ENCODE measurements around the gene ZNF280A.
"Not testable (repeated sequence)": the region's sequence is repeated elsewhere in the genome, so short reads cannot be mapped to it uniquely, and the experiment has no call there.

ZNF280A gene

GRCh38 chr22:22487059-22487458 is 33.0 kb downstream of the ZNF280A start:
- 96 to 98% methylated on average over 5 to 6 of the region's 6 CpGs for WGBS, 2 experiments

GRCh38 chr22:22486132-22486899 is 33.8 kb downstream of the ZNF280A start:
- Histone ChIP-seq H3K9me3 (ENCODE audit: control insufficient read depth, low read length) (no peaks in the 10 kb centered on the region), H3K36me3 (ENCODE audit: control insufficient read depth, insufficient read depth, low read length) (peaks cover 16% of the 10 kb centered on the region), H3K4me1 (ENCODE audit: control insufficient read depth, insufficient read depth, low read length) (no peaks in the 10 kb centered on the region), H3K4me3 (ENCODE audit: insufficient read depth, low read depth, low read length) (no peak overlapping the region), H3K27me3 (ENCODE audit: control insufficient read depth, insufficient read depth, low read length, poor library complexity, severe bottlenecking) (no peaks in the 10 kb centered on the region), H3K27ac (ENCODE audit: insufficient read depth, low read depth, low read length, poor library complexity, severe bottlenecking) (no peak overlapping the region)
- WGBS, 2 experiments = 89 to 94% methylated on average over 4 of the region's 4 CpGs

More at GRCh38 chr22:22487059-22487458, 33.0 kb downstream of the ZNF280A start:
- H3K36me3 ChIP-seq (ENCODE audit: control insufficient read depth, insufficient read depth, low read length) = peaks cover 16% of the 10 kb centered on the region
- no peaks in the 10 kb centered on the region for H3K4me1 ChIP-seq (ENCODE audit: control insufficient read depth, insufficient read depth, low read length)
- no peaks in the 10 kb centered on the region for H3K9me3 ChIP-seq (ENCODE audit: control insufficient read depth, low read length)
- H3K27me3 ChIP-seq (ENCODE audit: control insufficient read depth, insufficient read depth, low read length, poor library complexity, severe bottlenecking) = no peaks in the 10 kb centered on the region
- no peak overlapping the region for H3K27ac ChIP-seq (ENCODE audit: insufficient read depth, low read depth, low read length, poor library complexity, severe bottlenecking)
- no peak overlapping the region for H3K4me3 ChIP-seq (ENCODE audit: insufficient read depth, low read depth, low read length)

GRCh38 chr22:22485524-22485923 is 34.5 kb downstream of the ZNF280A start:
- Histone ChIP-seq H3K9me3 (ENCODE audit: control insufficient read depth, low read length) (no peaks in the 10 kb centered on the region), H3K27ac (ENCODE audit: insufficient read depth, low read depth, low read length, poor library complexity, severe bottlenecking) (no peak overlapping the region), H3K27me3 (ENCODE audit: control insufficient read depth, insufficient read depth, low read length, poor library complexity, severe bottlenecking) (no peaks in the 10 kb centered on the region), H3K36me3 (ENCODE audit: control insufficient read depth, insufficient read depth, low read length) (peaks cover 16% of the 10 kb centered on the region), H3K4me1 (ENCODE audit: control insufficient read depth, insufficient read depth, low read length) (no peaks in the 10 kb centered on the region), H3K4me3 (ENCODE audit: insufficient read depth, low read depth, low read length) (no peak overlapping the region)
- 94 to 98% methylated on average over 3 of the region's 3 CpGs for WGBS, 2 experiments

GRCh38 chr22:22484023-22484422 is 36.0 kb downstream of the ZNF280A start:
- Histone ChIP-seq H3K36me3 (ENCODE audit: control insufficient read depth, insufficient read depth, low read length) (peaks cover 9% of the 10 kb centered on the region), H3K27ac (ENCODE audit: insufficient read depth, low read depth, low read length, poor library complexity, severe bottlenecking) (no peak overlapping the region), H3K4me1 (ENCODE audit: control insufficient read depth, insufficient read depth, low read length) (no peaks in the 10 kb centered on the region), H3K9me3 (ENCODE audit: control insufficient read depth, low read length) (no peaks in the 10 kb centered on the region), H3K4me3 (ENCODE audit: insufficient read depth, low read depth, low read length) (no peak overlapping the region), H3K27me3 (ENCODE audit: control insufficient read depth, insufficient read depth, low read length, poor library complexity, severe bottlenecking) (no peaks in the 10 kb centered on the region)
- WGBS, 2 experiments = 94 to 95% methylated on average over 11 of the region's 11 CpGs

- no peaks in the 10 kb centered on the region for H3K9me3 ChIP-seq (ENCODE audit: control insufficient read depth, low read length)
- no peaks in the 10 kb centered on the region for H3K27me3 ChIP-seq (ENCODE audit: control insufficient read depth, insufficient read depth, low read length, poor library complexity, severe bottlenecking)
- WGBS, 2 experiments = 89 to 100% methylated on average over 2 of the region's 2 CpGs
- H3K4me1 ChIP-seq (ENCODE audit: control insufficient read depth, insufficient read depth, low read length) = no peaks in the 10 kb centered on the region
- no peaks in the 10 kb centered on the region for H3K36me3 ChIP-seq (ENCODE audit: control insufficient read depth, insufficient read depth, low read length)
- no peak overlapping the region for H3K27ac ChIP-seq (ENCODE audit: insufficient read depth, low read depth, low read length, poor library complexity, severe bottlenecking)
- H3K4me3 ChIP-seq (ENCODE audit: insufficient read depth, low read depth, low read length) = no peak overlapping the region
Measured at GRCh38 chr22:22480940-22481339, 39.1 kb downstream of the ZNF280A start.

GRCh38 chr22:22479999-22480532 is 40.0 kb downstream of the ZNF280A start:
- Histone ChIP-seq H3K27me3 (ENCODE audit: control insufficient read depth, insufficient read depth, low read length, poor library complexity, severe bottlenecking) (no peaks in the 10 kb centered on the region), H3K36me3 (ENCODE audit: control insufficient read depth, insufficient read depth, low read length) (no peaks in the 10 kb centered on the region), H3K27ac (ENCODE audit: insufficient read depth, low read depth, low read length, poor library complexity, severe bottlenecking) (no peak overlapping the region), H3K4me3 (ENCODE audit: insufficient read depth, low read depth, low read length) (no peak overlapping the region), H3K4me1 (ENCODE audit: control insufficient read depth, insufficient read depth, low read length) (no peaks in the 10 kb centered on the region), H3K9me3 (ENCODE audit: control insufficient read depth, low read length) (no peaks in the 10 kb centered on the region)
- 92 to 94% methylated on average over 4 to 5 of the region's 5 CpGs for WGBS, 2 experiments

GRCh38 chr22:22479116-22479515 is 41.0 kb downstream of the ZNF280A start:
- WGBS, 2 experiments = 92 to 96% methylated on average over 2 of the region's 2 CpGs
- Histone ChIP-seq H3K27ac (ENCODE audit: insufficient read depth, low read depth, low read length, poor library complexity, severe bottlenecking) (no peak overlapping the region), H3K36me3 (ENCODE audit: control insufficient read depth, insufficient read depth, low read length) (no peaks in the 10 kb centered on the region), H3K4me1 (ENCODE audit: control insufficient read depth, insufficient read depth, low read length) (peaks cover 5% of the 10 kb centered on the region), H3K27me3 (ENCODE audit: control insufficient read depth, insufficient read depth, low read length, poor library complexity, severe bottlenecking) (no peaks in the 10 kb centered on the region), H3K9me3 (ENCODE audit: control insufficient read depth, low read length) (no peaks in the 10 kb centered on the region), H3K4me3 (ENCODE audit: insufficient read depth, low read depth, low read length) (no peak overlapping the region)

GRCh38 chr22:22478470-22478869 is 41.6 kb downstream of the ZNF280A start:
- H3K4me3 ChIP-seq (ENCODE audit: insufficient read depth, low read depth, low read length) = no peak overlapping the region
- no peak overlapping the region for H3K27ac ChIP-seq (ENCODE audit: insufficient read depth, low read depth, low read length, poor library complexity, severe bottlenecking)
- no peaks in the 10 kb centered on the region for H3K27me3 ChIP-seq (ENCODE audit: control insufficient read depth, insufficient read depth, low read length, poor library complexity, severe bottlenecking)
- no peaks in the 10 kb centered on the region for H3K36me3 ChIP-seq (ENCODE audit: control insufficient read depth, insufficient read depth, low read length)
- H3K9me3 ChIP-seq (ENCODE audit: control insufficient read depth, low read length) = no peaks in the 10 kb centered on the region
- H3K4me1 ChIP-seq (ENCODE audit: control insufficient read depth, insufficient read depth, low read length) = peaks cover 5% of the 10 kb centered on the region

GRCh38 chr22:22474733-22475132 is 45.3 kb downstream of the ZNF280A start:
- H3K27me3 ChIP-seq (ENCODE audit: control insufficient read depth, insufficient read depth, low read length, poor library complexity, severe bottlenecking) = no peaks in the 10 kb centered on the region
- H3K27ac ChIP-seq (ENCODE audit: insufficient read depth, low read depth, low read length, poor library complexity, severe bottlenecking) = no peak overlapping the region
- no peak overlapping the region for H3K4me3 ChIP-seq (ENCODE audit: insufficient read depth, low read depth, low read length)
- H3K4me1 ChIP-seq (ENCODE audit: control insufficient read depth, insufficient read depth, low read length) = peaks cover 5% of the 10 kb centered on the region
- no peaks in the 10 kb centered on the region for H3K9me3 ChIP-seq (ENCODE audit: control insufficient read depth, low read length)
- WGBS, 2 experiments = 18 to 24% methylated on average over 2 of the region's 2 CpGs
- no peaks in the 10 kb centered on the region for H3K36me3 ChIP-seq (ENCODE audit: control insufficient read depth, insufficient read depth, low read length)

GRCh38 chr22:22471104-22471503 is 49.0 kb downstream of the ZNF280A start:
- not testable (repeated sequence) for H3K36me3 ChIP-seq (ENCODE audit: control insufficient read depth, insufficient read depth, low read length); H3K27ac ChIP-seq (ENCODE audit: insufficient read depth, low read depth, low read length, poor library complexity, severe bottlenecking); H3K4me1 ChIP-seq (ENCODE audit: control insufficient read depth, insufficient read depth, low read length); H3K27me3 ChIP-seq (ENCODE audit: control insufficient read depth, insufficient read depth, low read length, poor library complexity, severe bottlenecking); H3K4me3 ChIP-seq (ENCODE audit: insufficient read depth, low read depth, low read length); H3K9me3 ChIP-seq (ENCODE audit: control insufficient read depth, low read length)
- 93 to 95% methylated on average over 5 of the region's 5 CpGs for WGBS, 2 experiments
